Stimulated activated CD4-positive, alpha-beta T cell treated with anti-CD3 and anti-CD28 coated beads, Interleukin-2, amount 100 ng/mL, for 48 hours (primary cell): ENCODE data around the gene DISC1.
"Not testable (repeated sequence)": the region's sequence is repeated elsewhere in the genome, so short reads cannot be mapped to it uniquely, and the experiment has no call there.

Source experiments
- DNase-seq, 2 donors: peaks; one replicate each; pipeline ENCODE4 v3.0.0-alpha.2; 2020

DISC1 gene

DNA sequence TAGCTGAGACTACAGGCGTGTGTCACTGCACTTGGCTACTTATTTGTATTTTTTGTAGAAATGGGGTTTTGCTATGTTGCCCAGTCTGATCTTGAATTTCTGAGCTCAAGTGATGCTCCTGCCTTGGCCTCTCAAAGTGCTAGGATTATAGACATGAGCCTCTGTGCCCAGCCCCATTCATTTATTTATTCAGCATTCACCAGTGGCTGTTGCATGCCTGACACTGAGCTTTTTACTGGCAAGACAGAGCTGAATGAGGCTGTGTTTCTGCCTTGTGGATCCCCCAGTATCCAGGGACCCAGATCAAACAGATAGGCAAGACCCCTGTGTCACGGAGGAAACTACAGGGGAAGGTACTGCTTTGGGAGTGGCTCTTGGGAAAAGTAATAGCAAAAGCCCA, 109.4 kb downstream of the DISC1 start:
- DNase-seq = no peak

DNA sequence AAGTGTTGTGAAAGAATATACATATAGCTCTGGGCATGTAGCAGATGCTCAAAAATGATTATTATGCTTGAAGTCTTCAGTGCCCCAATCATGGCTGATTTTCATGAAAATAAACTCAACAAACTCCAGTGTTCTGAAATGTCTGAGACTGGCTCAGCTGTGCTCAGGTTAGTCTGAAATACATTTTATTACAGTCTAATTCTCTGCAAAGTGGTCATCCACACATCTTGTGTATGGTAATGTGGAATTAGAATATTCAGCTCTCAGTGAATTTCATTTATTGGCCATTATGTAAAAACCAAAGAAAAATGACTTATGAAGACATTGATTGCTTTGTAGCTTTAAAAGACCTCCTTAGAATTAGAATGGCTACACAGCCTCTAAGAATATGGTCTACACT, 109.9 kb downstream of the DISC1 start:
- no peak for DNase-seq

- no peak for DNase-seq
Observed at GRCh38 chr1:231738554-231738953, 112.0 kb downstream of the DISC1 start.

GRCh38 chr1:231743966-231744365, 117.4 kb downstream of the DISC1 start:
- DNase-seq = no peak

GRCh38 chr1:231748760-231749415, 122.3 kb downstream of the DISC1 start:
- no peak for DNase-seq

DNA sequence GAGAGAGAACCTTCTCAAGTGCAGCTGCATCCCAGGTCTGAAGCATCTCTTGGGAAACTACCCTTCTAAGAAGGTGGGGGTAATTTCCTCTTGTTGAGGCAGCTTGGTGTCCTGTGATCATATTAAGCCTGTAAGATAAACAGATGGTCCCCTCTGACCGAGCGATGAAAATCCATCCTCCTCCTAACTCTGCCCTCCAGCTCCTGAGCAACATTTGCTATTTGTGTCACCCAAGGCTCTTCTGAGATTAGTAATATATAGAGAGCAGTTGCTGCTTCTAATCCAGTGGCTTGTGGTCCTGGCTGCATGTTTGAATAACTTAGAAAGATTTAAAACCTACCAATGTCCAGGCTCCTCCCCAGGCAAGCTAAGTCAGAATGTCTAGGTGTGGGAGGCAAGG, 123.7 kb downstream of the DISC1 start:
- no peak for DNase-seq

DNA sequence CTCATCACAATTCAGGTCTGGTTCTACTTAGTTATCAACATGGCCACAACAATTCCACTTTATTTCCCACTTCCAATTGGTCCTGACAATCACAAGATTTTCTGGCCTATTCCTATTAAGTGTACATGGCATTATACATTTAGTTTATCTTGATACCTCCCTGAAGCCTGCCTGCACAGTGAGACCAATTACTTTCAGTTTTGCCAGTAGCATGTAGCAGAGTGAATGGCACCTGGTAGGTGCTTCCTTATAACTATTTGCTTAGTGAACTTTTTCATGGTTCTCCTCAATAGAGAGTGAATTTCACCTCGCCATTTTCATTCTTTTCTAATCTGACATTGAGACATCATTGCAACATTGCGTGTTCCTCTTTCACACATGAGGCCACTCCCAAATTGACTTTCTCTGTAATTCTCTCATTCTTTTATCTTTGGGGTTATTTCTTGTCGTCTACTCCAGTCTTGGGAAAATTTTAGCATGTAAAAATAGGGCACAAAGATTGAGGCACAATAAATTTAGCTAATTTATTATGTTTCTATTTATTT, 124.3 kb downstream of the DISC1 start:
- no peak for DNase-seq

DNA sequence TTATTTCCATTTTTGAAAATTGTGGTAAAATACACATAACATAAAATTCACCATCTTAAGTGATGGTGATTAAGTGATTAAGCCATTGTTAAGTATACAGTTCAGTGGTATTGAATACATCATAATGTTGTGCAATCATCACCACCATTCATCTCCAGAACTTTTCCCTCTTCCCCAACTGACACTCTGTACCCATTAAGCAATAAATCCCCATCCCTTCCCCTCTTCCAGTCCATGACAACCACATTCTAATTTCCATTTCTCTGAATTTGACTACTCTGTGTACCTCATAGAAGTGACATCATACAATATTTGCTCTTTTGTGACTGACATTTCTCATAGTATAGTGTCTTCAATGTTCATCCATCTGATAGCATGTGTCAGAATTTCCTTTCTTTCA, 124.8 kb downstream of the DISC1 start:
- no peak for DNase-seq

DNA sequence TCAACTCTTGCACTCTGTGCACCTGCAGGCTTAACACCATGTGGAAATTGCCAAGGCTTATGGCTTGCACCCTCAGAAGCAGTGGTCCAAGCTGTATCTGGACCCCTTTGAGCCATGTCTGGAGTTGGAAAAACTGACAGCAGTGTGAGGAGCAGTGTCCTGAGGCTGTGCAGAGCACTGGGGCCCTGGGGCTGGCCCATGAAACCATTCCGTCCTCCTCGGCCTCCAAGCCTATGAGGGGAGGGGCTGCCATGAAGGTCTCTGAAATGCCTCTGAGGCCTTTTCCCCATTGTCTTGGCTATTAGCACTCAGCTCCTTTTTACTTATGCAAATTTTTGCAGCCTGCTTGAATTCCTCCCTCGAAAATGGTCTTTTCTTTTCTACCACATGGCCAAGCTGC, 126.7 kb downstream of the DISC1 start:
- no peak for DNase-seq

- no peak for DNase-seq
Observed at GRCh38 chr1:231757101-231757404, 130.5 kb downstream of the DISC1 start.

GRCh38 chr1:231757759-231758158, 131.2 kb downstream of the DISC1 start:
- no peak for DNase-seq

DNA sequence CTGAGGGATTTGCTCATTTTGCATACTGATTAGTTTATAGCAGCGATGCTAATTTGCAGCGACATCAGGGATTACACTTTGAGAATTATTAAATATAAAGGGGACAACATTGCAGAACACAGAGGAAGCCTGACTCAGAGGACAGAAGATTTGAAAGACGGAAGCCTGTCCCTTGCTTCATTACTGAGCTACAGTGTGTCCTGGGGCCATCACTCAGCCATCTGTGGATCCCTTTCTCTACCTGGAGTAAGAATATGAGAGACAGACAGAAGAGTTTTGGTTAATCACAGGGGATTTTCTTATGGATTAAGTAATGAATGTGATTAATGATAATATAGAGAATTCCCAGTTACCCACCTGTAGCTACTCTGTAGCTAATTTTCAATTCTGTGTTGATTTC, 134.7 kb downstream of the DISC1 start:
- no peak for DNase-seq

DNA sequence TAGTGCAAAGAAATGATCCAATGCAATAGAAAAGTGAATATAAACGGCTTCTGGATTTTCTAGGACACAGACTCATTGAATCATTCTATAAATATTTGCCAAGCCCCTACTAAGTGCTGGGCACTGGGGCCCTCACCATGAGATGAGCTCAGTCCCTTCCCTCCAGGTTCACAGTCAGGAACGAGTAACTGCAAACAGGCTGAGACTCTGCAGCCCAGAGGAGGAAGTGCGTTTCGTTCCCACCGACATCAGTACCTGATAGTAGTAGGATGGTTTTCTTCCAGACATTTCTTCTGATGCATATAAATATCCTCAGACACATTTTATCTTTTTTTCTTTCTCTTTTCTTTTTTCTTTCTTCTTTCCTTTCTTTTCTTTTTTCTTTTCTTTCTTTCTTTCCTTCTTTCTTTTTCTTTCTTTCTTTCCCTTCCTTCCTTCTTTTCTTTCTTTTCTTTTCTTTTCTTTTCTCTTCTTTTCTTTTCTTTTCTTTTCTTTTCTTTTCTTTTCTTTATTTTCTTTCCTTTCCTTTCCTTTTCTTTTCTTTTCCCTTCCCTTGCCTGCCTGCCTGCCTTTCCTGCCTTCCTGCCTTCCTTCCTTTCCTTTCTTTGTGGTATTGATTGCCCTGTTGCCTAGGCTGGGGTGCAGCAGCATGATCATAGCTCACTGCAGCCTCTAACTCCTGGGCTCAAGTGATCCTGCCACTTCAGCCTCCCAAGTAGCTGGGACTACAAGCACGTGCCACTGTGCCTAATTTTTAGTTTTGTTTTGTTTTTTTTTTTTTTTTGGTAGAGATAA, 135.4 kb downstream of the DISC1 start:
- no peak for DNase-seq

DNA sequence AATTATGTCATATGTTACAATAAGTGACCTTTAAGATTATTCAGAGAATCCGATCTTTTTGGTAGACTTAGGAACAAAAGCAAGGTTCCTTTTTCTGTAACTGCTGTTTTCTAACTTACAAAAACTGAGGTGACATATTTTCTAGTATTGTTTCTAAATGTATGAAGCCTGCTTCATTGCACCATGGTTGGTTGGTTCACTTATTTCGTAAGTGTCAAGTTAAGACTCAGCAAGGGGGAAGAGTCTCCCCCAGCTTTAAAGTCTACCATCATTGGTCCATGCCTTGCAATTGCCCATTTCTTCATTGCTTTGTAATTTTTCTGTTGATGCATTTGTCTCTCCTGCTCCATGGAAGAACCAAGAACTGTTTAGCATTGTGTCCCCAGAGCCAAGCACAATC, 136.9 kb downstream of the DISC1 start:
- no peak for DNase-seq

DNA sequence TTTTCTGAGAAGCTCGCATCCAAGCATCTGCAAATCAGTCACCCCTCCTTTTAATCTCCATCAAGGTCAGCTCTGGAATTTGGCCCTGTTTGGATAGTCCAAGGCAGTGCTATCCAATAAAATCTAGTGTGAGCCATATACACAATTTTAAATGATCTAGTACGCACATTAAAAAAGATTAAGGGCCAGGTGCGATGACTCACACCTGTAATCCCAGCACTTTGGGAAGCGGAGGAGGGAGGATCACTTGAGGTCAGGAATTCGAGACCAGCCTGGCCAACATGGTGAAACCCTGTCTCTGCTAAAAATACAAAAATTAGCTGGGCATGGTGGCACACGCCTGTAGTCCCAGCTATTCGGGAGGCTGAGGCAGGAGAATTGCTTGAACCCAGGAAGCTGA, 139.2 kb downstream of the DISC1 start:
- not testable (repeated sequence) for DNase-seq

- DNase-seq = no peak
Observed at GRCh38 chr1:231767471-231767870, 140.9 kb downstream of the DISC1 start.

GRCh38 chr1:231768416-231768815, 141.8 kb downstream of the DISC1 start:
- no peak for DNase-seq

DNA sequence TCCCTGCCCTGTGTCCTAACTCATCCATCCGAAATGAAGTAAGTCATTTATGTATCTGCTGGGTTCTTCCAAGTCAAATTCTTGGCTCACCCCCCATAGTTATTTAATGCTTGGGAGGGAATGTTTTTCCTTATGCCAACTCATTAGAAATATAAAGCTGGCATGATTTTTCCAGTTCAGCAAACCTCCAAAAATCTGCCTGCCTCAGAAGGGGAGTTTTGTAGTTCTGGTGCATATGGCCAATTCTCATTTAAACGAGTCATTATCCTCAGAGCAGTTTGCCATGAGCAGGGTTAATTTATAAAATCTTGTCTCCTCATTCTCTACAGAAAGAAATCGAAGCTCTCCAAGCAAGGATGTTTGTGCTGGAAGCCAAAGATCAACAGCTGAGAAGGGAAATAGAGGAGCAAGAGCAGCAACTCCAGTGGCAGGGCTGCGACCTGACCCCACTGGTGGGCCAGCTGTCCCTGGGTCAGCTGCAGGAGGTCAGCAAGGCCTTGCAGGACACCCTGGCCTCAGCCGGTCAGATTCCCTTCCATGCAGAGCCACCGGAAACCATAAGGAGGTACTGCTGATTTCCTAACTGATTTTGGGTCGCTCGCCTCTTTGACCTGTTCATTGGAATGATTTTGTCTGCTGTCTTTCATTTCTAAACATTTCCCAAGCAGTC, 144.1 kb downstream of the DISC1 start:
- no peak for DNase-seq

DNA sequence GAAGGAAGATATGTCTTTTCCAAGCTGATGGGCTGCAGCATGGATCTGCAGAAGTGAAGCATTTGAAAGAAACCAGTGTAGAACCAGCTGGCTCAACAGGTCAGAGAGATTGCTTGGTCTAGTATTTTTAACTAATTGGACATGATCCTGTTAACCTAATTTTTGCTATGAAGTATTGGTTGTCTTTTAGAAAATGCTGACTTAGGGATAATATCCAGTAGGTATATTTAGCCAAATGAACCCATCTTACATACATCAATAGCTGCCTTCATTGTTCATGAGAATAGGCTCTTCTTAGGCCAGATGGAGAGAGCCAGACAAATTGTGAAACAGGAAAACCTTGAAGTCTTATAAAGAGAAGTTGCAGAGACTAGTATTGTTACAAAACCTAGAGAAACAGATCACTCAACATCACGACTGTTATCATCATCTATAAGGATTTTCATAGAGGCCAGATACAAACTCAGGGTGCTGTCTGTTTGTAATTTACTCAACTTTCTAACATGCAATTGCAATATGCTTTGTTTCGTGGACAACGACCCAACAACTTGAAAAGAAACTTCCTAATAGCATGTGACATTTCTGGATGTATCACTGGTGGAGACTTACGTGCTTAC, 148.2 kb downstream of the DISC1 start:
- DNase-seq = no peak

DNA sequence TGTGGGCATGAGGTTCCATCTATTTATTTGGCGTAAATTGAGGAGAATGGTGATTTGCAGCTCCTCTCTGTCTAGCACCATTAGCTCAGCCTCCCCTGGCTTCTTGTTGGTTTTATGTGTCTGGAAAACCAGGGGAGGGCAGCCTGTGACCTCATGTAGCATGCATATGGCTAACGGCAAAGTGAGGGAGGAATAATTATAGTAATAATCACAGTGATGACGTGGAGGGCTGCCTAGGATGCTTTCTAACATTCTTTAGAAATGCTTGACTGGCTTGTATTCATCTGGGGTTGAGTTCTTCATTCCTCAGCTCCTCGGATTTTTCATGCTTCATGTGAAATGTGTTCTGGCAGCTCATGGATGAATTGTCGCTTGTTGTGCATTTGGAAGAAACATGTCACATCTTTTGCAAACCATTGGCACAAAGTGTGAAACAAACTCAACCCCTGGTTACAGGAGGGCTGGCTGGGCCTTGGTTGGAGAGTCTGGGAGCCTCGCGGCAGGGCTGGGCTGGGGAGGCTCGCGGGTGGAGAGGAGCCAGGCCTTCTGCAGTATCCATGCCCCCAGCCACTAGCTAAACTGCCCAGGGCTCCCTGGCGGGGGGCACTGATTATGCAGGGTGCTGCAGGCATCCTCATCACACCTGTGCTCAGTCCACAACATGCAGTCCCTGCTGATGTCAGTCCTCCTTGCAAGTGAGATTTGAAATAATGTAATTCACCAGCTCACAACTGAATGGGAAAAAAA, 149.6 kb downstream of the DISC1 start:
- no peak for DNase-seq

- no peak for DNase-seq
Observed at GRCh38 chr1:231776757-231777062, 150.1 kb downstream of the DISC1 start.

DNA sequence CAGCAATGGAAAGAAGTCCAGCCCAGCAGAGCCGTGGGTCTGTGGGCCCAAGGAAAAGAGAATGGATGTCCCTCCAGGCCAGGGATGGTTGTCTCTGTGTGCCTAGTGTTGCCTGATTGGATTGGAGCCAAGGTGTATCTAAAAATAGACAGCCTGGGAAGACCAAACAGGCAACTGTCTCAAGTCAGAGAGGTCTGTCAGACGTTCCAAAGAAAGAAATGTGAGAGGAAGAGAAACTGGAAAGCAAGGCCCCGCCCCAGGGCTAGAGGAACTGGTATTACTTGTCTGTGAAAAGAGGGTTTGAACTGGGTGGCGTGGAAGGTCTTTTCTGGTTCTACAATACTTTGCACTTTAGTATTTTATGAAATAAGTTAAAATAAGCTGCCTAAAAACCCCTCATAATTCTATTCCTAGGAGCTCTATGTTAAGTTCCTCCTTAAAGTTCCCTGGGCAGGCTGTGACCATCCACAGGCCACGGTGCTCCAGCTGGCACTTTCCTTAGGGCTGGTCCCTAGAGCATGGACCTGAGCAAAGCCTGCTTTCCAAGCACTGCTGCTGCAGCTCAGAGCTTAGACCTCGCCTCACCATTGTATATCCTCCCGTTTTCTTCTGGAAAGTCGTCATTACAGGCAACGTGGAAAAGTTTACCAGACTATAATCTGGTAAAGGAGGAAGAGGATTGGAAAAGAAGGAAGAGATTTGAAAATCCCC, 151.6 kb downstream of the DISC1 start:
- no peak for DNase-seq
